ENCODE results near the gene DHX16. TPM values are rescaled to one million over a fixed set of nuclear protein-coding genes. Genes with fewer than 3 reads are reported as not detected.

DHX16 gene
- 36.5 and 48.4 TPM in 2 replicates for total RNA-seq

DNA sequence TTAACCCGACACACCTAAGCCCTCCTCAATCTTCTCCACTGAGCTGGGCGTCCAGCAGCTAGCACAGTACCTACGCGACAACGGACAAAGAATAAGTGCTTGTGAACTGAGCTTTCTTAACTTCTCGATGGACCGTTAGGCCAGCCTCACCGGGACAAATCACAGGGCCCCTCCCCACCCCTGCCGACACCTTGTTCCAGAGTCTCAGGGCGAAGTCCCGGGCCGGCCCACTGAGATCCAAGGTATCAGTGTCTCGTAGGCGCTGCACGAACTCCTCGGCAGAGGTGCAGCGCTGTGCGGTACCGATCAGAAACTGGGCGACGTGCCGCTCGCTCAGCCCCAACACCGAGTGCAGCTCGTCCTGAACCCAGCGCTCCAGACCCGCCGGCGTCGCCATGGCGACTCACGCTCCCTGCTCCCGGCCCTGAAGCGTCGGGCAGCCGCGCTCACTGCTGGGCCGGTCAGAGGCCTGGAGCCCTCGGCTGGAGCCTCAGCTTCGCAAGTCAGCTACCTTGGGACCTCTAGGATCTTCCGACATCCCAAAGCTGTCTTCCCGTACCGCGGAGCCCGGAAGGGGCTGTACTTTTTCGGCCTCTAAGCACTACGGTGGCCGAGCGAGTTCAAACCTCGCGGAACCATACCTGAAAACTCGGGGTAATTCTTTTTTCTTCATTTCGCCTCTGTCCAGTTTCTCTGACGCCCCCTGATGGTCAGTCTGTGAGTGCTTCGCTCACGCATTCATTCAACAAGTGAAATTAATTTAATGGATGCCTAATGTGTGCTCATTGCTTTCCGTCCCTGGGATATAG is at the start of gene DHX16:
Gene DHX16, minus strand, starts transcription at position 562 of the 809 bp plus-strand sequence. Its CDS starts 165 bp downstream, at position 397.

DNA sequence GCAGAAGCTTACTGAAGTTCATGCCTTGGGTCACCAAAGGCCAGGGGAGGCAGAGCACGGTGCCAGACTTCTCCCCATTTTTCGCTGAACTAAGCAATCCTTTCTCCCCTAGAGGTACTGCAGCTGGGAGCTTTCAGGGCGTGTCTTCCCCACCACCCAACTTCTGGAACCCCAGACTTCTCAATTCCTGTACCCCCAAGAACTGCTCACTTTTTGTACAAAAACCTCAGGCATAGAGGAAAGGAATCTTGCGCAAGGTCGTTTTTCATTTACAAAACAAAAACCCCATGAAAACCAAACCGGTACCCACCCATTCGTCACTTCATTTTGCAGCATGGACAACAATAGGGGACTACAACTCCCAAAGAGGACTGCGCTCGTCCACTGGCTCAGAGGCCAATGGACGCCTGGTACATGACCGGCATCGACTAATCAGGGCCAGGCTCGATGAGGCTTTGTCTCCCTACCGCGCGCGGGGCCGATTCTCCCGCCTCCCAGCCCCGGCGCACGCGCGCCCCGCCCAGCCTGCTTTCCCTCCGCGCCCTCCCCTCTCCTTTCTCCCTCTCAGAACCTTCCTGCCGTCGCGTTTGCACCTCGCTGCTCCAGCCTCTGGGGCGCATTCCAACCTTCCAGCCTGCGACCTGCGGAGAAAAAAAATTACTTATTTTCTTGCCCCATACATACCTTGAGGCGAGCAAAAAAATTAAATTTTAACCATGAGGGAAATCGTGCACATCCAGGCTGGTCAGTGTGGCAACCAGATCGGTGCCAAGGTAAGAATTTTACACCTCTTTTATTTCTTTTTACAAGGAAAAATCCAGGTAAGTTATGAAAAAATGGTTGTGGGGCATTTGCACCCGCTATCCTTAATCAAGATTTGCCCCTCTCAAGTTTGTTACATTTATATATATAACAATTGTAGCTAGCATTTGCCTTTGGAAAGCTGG is 47.3 kb upstream of the DHX16 start, which contains the start of gene TUBB:
Gene TUBB, plus strand, starts transcription at position 562 of the 947 bp plus-strand sequence. Its CDS starts 155 bp downstream, at position 717.

GRCh38 chr6:30717129-30717844 is 44.5 kb upstream of the DHX16 start, which contains the start of gene MDC1:
Gene MDC1 (minus strand): TSS chr6:30717281. CDS start chr6:30715175, 2,106 bp downstream.

DNA sequence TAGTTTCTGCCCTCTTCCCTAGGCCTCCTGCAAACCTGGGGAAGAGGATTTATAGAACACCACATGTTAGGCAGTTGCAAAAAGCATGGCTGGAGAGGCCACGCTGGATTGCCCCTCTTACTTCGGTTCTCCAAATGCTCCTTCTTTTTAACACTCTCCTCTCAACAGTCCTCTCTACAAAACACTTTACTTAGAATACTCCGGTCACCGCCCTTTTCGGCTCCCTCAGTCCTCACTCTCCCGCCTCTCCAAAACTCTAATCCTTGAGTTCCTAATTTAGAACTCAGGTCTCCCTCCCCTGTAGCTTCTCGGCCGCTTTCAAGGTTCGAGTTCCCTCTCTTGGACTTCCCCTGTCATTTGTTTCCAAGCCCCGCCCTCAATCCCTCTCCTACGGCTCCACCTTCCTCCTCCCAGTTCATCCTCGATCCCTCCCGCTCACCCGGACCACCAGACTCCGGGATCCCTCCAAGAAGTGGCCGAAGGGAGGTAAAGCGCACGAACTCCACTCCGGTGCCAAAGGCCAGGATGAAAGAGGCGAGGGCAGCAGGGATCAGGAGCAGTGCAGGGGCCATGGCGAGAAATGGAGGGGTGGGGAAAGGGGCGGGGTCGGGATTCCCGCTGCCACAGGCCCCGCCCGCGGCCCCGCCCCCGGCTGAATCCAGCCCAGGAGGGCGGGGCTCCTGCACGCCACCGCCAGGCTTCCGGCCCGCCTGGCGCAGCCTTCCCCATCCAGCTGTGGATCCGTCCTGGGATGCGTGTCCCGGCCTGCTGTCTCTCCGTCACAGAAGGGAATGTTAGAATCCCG is 17.8 kb upstream of the DHX16 start, which contains the start of gene NRM:
Gene NRM, minus strand, starts transcription at position 582 of the 805 bp plus-strand sequence. Its CDS starts 10 bp downstream, at position 572.

GRCh38 chr6:30686009-30686907 is 13.5 kb upstream of the DHX16 start, which contains the start of gene PPP1R18:
Gene PPP1R18 (minus strand): TSS chr6:30686645. CDS start chr6:30686018, 627 bp downstream.

DNA sequence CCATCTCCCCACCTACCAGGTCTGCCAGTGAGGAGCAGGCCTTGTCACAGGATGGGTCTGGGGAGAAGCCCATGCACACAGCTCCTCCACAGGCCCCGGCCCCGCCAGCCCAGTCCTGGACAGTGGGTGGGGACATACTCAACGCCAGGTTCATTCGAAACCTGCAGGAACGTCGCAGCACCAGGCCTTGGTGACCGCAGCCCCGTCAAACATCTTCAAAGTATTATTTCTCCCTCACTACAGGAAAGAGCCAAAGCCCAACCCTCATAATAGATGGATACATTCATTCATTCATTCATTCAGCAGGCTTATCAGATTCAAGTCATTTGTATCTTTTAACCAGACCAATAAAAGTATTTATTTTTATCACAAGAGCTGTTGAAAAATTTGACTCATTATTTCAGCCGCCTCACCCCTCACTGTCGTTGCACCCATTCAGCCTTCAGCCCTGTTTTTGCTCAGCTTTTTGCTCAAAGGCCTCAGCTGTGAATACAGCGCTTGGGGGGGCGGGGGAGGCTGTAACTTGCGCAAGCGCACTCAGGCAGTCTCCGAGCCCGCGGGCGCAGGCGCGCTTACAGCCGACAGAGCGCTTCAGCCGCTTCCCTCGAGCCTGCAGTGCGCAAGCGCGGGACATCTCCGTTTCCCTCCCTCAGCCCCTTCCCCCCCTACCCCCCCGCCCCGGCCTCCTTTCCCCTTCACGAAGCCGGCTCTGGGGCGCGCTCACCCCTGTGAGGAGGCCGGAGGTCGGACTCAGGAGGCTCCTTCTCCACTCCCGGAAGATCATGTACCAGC is 26.2 kb downstream of the DHX16 start, which contains the start of gene C6orf136:
Gene C6orf136, plus strand, starts transcription at position 684 of the 792 bp plus-strand sequence. Its CDS starts 99 bp downstream, at position 783.

GRCh38 chr6:30626484-30627366 is 46.1 kb downstream of the DHX16 start, which contains the start of gene ATAT1:
Gene ATAT1 (plus strand): TSS chr6:30626874.

GRCh38 chr6:30617565-30618269 is 55.1 kb downstream of the DHX16 start, which contains the start of gene MRPS18B:
Gene MRPS18B (plus strand): TSS chr6:30617840. CDS start chr6:30617866, 26 bp downstream.

GRCh38 chr6:30616811-30617564 is 55.8 kb downstream of the DHX16 start, which contains the start of gene PPP1R10:
Gene PPP1R10 (minus strand): TSS chr6:30617243. CDS start chr6:30609944, 7,299 bp downstream.

Other genes starting within 250 kb of the DHX16 start
- 175 and 411 TPM in 2 replicates for gene HLA-E, start 183.5 kb downstream of the DHX16 start, total RNA-seq
- 34.6 and 53.1 TPM in 2 replicates for gene GNL1, start 116.5 kb downstream of the DHX16 start, total RNA-seq
- gene PRR3, start 115.7 kb downstream of the DHX16 start, total RNA-seq: 7.9 and 11.3 TPM in 2 replicates
- 53.1 and 54.5 TPM in 2 replicates for gene ABCF1, start 101.6 kb downstream of the DHX16 start, total RNA-seq
- 40.9 and 53.4 TPM in 2 replicates for gene PPP1R10, start 55.8 kb downstream of the DHX16 start, total RNA-seq
- 70.5 and 88.8 TPM in 2 replicates for gene MRPS18B, start 55.2 kb downstream of the DHX16 start, total RNA-seq
- 5.4 and 7.2 TPM in 2 replicates for gene ATAT1, start 46.1 kb downstream of the DHX16 start, total RNA-seq
- 3.3 and 4.0 TPM in 2 replicates for gene C6orf136, start 25.9 kb downstream of the DHX16 start, total RNA-seq
- gene PPP1R18, start 13.6 kb upstream of the DHX16 start, total RNA-seq: 95.6 and 121 TPM in 2 replicates
- 2.2 and 7.3 TPM in 2 replicates for gene NRM, start 18.0 kb upstream of the DHX16 start, total RNA-seq
- gene MDC1, start 44.3 kb upstream of the DHX16 start, total RNA-seq: 4.4 and 14.3 TPM in 2 replicates
- 380 and 1,475 TPM in 2 replicates for gene TUBB, start 47.3 kb upstream of the DHX16 start, total RNA-seq
- 107 and 112 TPM in 2 replicates for gene FLOT1, start 69.7 kb upstream of the DHX16 start, total RNA-seq
- 256 and 325 TPM in 2 replicates for gene IER3, start 71.5 kb upstream of the DHX16 start, total RNA-seq
- gene DDR1, start 211.5 kb upstream of the DHX16 start, total RNA-seq: 15.9 and 36.5 TPM in 2 replicates
- gene GTF2H4, start 235.2 kb upstream of the DHX16 start, total RNA-seq: 9.4 and 17.6 TPM in 2 replicates
- gene VARS2, start 241.2 kb upstream of the DHX16 start, total RNA-seq: 24.8 and 28.4 TPM in 2 replicates